HG03139 (cell line): Measurements from ENCODE around the gene SASS6.
"Not testable (repeated sequence)": the region's sequence is repeated elsewhere in the genome, so short reads cannot be mapped to it uniquely, and the experiment has no call there.

Source experiments
- ATAC-seq: cut with Tn5 transposase; IDR thresholded peaks from one replicate; pipeline ENCODE4 v1.9.1; 2021; ENCODE audit not compliant: unreplicated experiment

SASS6 gene

GRCh38 chr1:100050139-100050538, 82.6 kb downstream of the SASS6 start:
- no peak for ATAC-seq

- not testable (repeated sequence) for ATAC-seq
These were observed 85.5 kb downstream of the SASS6 start for GRCh38 chr1:100047235-100047708.

- ATAC-seq = no peak
These were observed 87.5 kb downstream of the SASS6 start for GRCh38 chr1:100045206-100045605.

DNA sequence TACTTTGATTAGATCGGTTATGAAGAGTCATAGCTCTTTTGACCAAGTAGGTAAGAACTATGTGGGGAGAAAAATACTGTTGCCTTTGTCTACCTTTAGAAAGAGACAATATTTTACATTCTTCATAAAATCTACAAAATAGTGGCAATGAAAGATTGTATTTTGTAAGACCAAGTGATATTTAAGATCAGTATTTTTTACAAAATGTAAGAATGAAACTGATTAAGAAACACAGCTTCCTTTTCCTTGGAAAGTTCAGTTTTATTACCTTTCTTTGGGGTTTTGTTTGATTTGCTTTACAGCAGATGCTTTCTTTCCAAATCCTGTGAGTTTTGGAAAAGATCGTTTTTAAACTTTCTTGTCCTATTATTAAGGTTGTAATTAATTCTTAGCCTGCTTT, 93.1 kb downstream of the SASS6 start:
- ATAC-seq = no peak

DNA sequence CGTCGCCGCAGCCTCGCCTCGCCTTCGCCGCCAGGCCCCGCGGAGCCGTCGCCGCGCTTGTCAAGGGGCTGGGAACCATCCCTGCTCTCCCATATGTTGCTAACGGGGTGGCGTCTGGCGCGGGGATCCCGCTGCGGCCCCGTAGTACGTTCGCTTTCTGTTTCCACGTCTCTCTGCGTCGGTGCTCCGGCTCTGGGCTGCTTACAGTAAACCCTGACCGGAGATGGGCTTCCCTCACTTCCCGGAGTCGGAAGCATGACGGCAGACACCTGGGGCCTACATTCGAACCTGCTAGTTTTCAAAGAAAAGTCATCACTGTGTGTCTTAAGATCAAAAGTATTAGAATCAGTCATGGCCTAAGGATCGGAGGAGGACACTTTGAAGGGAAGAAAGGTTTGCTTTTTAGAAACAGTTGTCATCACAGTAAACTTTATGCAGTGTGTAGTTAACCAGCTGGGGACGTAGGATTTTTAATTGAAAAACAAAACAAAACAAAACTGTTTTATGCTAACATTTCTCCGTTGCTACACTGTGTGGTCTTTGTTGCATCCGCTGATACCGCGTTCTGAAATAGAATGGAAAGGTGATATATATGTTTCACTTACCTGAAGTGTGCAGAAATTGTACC, 94.0 kb downstream of the SASS6 start:
- ATAC-seq = peak; percentile 43

- peak; percentile 86 for ATAC-seq
These were observed 94.6 kb downstream of the SASS6 start for GRCh38 chr1:100037927-100038659.

- ATAC-seq = no peak
These were observed 95.1 kb downstream of the SASS6 start for GRCh38 chr1:100037656-100037926.

DNA sequence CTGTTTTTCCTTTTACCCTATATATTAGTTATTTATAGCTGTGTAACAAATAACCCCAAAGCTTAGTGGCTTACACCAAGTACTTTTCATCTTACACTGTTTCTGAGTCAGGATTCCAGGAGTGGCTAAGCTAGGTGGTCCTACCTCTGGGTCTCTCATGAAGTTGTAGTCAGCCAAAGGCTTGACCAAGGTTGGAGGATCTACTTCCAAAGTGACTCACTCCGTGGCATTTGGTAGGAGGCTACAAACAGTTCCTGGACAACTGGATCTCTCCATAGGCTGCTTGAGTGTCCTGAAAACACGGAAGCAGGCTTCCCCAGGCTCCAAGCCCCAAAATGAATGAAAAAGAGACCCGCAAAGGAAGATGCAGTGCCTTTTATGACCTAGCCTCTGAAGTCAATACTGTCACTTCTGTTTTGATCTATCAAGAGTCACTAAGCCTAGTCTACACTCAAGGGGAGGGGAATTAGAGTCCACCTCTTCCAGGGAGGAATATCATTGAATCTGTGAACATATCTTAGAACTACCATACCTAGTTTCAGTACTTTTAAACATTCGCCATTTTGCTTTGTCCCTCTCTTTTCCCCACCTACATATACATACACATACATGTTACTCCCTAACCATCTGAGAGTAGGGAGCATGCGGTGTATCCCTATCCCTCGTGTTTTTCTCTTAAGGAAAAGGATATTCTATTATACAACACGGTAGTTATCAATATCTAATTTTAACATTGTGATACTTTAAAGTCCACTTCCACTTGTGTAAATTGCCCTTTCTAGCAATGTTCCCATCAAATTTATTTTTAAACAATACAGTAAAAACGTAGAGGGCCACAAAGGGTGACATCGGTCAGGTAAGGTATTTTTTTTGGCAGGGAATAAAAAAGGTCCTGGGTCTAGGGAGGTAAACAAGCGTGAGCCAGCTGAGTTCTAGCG, 95.7 kb downstream of the SASS6 start:
- ATAC-seq = no peak

GRCh38 chr1:100035214-100035613, 97.5 kb downstream of the SASS6 start:
- ATAC-seq = no peak

DNA sequence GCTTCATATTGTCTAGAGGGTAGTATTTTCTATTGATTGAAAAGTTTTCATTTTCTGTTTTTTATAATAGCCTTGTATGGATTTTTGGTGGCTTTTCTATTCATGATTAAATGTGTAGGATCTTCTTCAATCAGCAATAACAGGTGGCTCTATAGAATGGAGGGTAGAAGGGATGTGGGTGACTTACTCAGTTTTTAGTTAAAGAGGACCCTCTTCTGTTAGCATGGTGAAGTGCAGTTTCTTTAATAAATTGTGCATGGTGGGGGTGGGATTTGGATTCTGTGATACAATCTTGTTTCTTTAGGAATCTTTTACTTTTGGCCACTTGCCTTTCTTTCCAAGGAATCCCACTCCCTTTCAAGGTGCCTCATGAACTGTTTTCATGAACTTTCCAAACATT, 98.3 kb downstream of the SASS6 start:
- no peak for ATAC-seq
